ENCODE data around the gene UCN2. TPM values are rescaled to one million over a fixed set of nuclear protein-coding genes. Genes with fewer than 3 reads are reported as not detected.
A peak's percentile ranks its signal among the peaks of the same experiment; 100 is the strongest.

UCN2 gene
- total RNA-seq, result 1 to 10 TPM; 4.8 to 9.8 (median 6.2) TPM

GRCh38 chr3:48563382-48563918 is at the start of gene UCN2:
Gene UCN2, minus strand, starts transcription at chr3:48563781. Its CDS starts 657 bp downstream, at chr3:48563124.
- TF ChIP-seq POLR2A (IDR thresholded peaks at IDR 0.05) (no peak), CTCF (IDR thresholded peaks at IDR 0.05) (no peak)
- intact Hi-C loops (cut with DNase I; ENCODE audit: low total_unique reads), result no loop called here
- DNase-seq (ENCODE audit: low spot score in 2 of 2), result no peak
- no peak within 1 kb of the TSS for H3K4me3 ChIP-seq (ENCODE audit: low read depth, poor library complexity, severe bottlenecking)
- 56 to 60% methylated on average over 6 of the region's 6 CpGs for WGBS, 2 donors

GRCh38 chr3:48612309-48612708 is 48.7 kb upstream of the UCN2 start:
- 65 to 86% methylated on average over 1 of the region's 1 CpG for WGBS, 2 donors
- no peak for TF ChIP-seq POLR2A (IDR thresholded peaks at IDR 0.05)
- no peak for TF ChIP-seq CTCF (IDR thresholded peaks at IDR 0.05)

GRCh38 chr3:48609088-48610005 is 45.8 kb upstream of the UCN2 start, which contains the start of gene UQCRC1:
Gene UQCRC1, minus strand, starts transcription at chr3:48609646. Its CDS starts 26 bp downstream, at chr3:48609620.
- peak; percentile 87 to 97 for DNase-seq (ENCODE audit: low spot score in 2 of 2)
- WGBS, 2 donors, result 5% methylated on average over 36 to 56 of the region's 86 CpGs
- peak in 1 of 3 donors; percentile 80 for TF ChIP-seq CTCF (IDR thresholded peaks at IDR 0.05)
- TF ChIP-seq POLR2A (IDR thresholded peaks at IDR 0.05), result peak in 1 of 2 donors; percentile 14
- peak within 1 kb of the TSS; percentile 85 for H3K4me3 ChIP-seq (ENCODE audit: low read depth, poor library complexity, severe bottlenecking)
- intact Hi-C loops (cut with DNase I; ENCODE audit: low total_unique reads), result no loop called here

More at GRCh38 chr3:48612309-48612708, 48.7 kb upstream of the UCN2 start:
- DNase-seq (ENCODE audit: low spot score in 2 of 2), result no peak
- intact Hi-C loops (cut with DNase I; ENCODE audit: low total_unique reads), result no loop called here
- no peak overlapping the region for H3K4me3 ChIP-seq (ENCODE audit: low read depth, poor library complexity, severe bottlenecking)

GRCh38 chr3:48607519-48607918 is 43.9 kb upstream of the UCN2 start:
- H3K4me3 ChIP-seq (ENCODE audit: low read depth, poor library complexity, severe bottlenecking), result no peak overlapping the region
- DNase-seq (ENCODE audit: low spot score in 2 of 2), result no peak
- WGBS, 2 donors, result 84 to 95% methylated on average over 5 of the region's 5 CpGs
- no peak for TF ChIP-seq POLR2A (IDR thresholded peaks at IDR 0.05)
- TF ChIP-seq CTCF (IDR thresholded peaks at IDR 0.05), result no peak
- intact Hi-C loops (cut with DNase I; ENCODE audit: low total_unique reads), result no loop called here

GRCh38 chr3:48601622-48601994 is 38.0 kb upstream of the UCN2 start:
- TF ChIP-seq POLR2A (IDR thresholded peaks at IDR 0.05), result no peak
- TF ChIP-seq CTCF (IDR thresholded peaks at IDR 0.05), result no peak
- WGBS, 2 donors, result 53 to 58% methylated on average over 2 of the region's 2 CpGs
- H3K4me3 ChIP-seq (ENCODE audit: low read depth, poor library complexity, severe bottlenecking), result no peak overlapping the region
- intact Hi-C loops (cut with DNase I; ENCODE audit: low total_unique reads), result no loop called here
- no peak for DNase-seq (ENCODE audit: low spot score in 2 of 2)
